ENCODE results near the gene NEGR1.
"Not testable (repeated sequence)": the region's sequence is repeated elsewhere in the genome, so short reads cannot be mapped to it uniquely, and the experiment has no call there.

The NEGR1 gene

DNA sequence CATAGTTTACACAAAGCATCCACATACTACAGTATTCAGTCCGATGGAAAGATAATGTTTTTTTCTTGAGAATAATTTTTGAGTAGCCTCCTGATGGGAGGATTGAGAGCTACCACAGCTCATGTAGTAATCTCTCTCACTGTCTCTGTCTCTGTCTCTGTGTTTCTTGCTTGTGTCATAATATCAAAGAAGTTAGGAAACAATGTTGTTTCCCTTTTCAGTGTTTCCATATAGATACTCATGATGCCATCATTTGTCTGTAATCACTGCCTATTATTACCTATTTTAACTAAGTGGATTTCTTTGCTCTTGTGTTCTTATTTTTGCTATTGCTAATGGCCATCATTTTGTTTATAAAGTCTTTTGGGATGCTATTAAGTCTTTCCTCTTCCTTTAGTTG lies 367.7 kb downstream of the NEGR1 start:
- TF ChIP-seq, protein P1, sequence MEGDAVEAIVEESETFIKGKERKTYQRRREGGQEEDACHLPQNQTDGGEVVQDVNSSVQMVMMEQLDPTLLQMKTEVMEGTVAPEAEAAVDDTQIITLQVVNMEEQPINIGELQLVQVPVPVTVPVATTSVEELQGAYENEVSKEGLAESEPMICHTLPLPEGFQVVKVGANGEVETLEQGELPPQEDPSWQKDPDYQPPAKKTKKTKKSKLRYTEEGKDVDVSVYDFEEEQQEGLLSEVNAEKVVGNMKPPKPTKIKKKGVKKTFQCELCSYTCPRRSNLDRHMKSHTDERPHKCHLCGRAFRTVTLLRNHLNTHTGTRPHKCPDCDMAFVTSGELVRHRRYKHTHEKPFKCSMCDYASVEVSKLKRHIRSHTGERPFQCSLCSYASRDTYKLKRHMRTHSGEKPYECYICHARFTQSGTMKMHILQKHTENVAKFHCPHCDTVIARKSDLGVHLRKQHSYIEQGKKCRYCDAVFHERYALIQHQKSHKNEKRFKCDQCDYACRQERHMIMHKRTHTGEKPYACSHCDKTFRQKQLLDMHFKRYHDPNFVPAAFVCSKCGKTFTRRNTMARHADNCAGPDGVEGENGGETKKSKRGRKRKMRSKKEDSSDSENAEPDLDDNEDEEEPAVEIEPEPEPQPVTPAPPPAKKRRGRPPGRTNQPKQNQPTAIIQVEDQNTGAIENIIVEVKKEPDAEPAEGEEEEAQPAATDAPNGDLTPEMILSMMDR (IDR thresholded peaks at IDR 0.05; ENCODE audit: borderline replicate concordance, insufficient read depth, low read depth, low read length), result no peak
- no peak overlapping the region for H3K4me3 ChIP-seq (ENCODE audit: low read depth, low read length)

GRCh38 chr1:71908871-71909390 lies 373.4 kb downstream of the NEGR1 start:
- H3K4me3 ChIP-seq (ENCODE audit: low read depth, low read length), result no peak overlapping the region
- TF ChIP-seq, protein P1 (IDR thresholded peaks at IDR 0.05; ENCODE audit: borderline replicate concordance, insufficient read depth, low read depth, low read length), result no peak

- TF ChIP-seq, protein P1 (IDR thresholded peaks at IDR 0.05; ENCODE audit: borderline replicate concordance, insufficient read depth, low read depth, low read length), result no peak
- H3K4me3 ChIP-seq (ENCODE audit: low read depth, low read length), result no peak overlapping the region
Measured at GRCh38 chr1:71908303-71908702, 374.0 kb downstream of the NEGR1 start.

GRCh38 chr1:71899881-71900280 lies 382.5 kb downstream of the NEGR1 start:
- no peak overlapping the region for H3K4me3 ChIP-seq (ENCODE audit: low read depth, low read length)
- TF ChIP-seq, protein P1 (IDR thresholded peaks at IDR 0.05; ENCODE audit: borderline replicate concordance, insufficient read depth, low read depth, low read length), result no peak

- not testable (repeated sequence) for H3K4me3 ChIP-seq (ENCODE audit: low read depth, low read length)
Measured at GRCh38 chr1:71888166-71888565, 394.2 kb downstream of the NEGR1 start.

- TF ChIP-seq, protein P1 (IDR thresholded peaks at IDR 0.05; ENCODE audit: borderline replicate concordance, insufficient read depth, low read depth, low read length), result no peak
- no peak overlapping the region for H3K4me3 ChIP-seq (ENCODE audit: low read depth, low read length)
Measured at GRCh38 chr1:71885171-71885570, 397.2 kb downstream of the NEGR1 start.

- no peak overlapping the region for H3K4me3 ChIP-seq (ENCODE audit: low read depth, low read length)
- TF ChIP-seq, protein P1 (IDR thresholded peaks at IDR 0.05; ENCODE audit: borderline replicate concordance, insufficient read depth, low read depth, low read length), result no peak
Measured at GRCh38 chr1:71882637-71883036, 399.7 kb downstream of the NEGR1 start.

GRCh38 chr1:71882226-71882625 lies 400.1 kb downstream of the NEGR1 start:
- H3K4me3 ChIP-seq (ENCODE audit: low read depth, low read length), result no peak overlapping the region
- TF ChIP-seq, protein P1 (IDR thresholded peaks at IDR 0.05; ENCODE audit: borderline replicate concordance, insufficient read depth, low read depth, low read length), result no peak
